GM19023 (cell line): Measurements from ENCODE around the gene LTC4S.

ENCODE experiments used
- ATAC-seq: cut with Tn5 transposase; IDR thresholded peaks from one replicate; pipeline ENCODE4 v1.9.1; 2021; ENCODE audit warnings: mild to moderate bottlenecking, moderate library complexity; ENCODE audit not compliant: unreplicated experiment

Gene LTC4S

DNA sequence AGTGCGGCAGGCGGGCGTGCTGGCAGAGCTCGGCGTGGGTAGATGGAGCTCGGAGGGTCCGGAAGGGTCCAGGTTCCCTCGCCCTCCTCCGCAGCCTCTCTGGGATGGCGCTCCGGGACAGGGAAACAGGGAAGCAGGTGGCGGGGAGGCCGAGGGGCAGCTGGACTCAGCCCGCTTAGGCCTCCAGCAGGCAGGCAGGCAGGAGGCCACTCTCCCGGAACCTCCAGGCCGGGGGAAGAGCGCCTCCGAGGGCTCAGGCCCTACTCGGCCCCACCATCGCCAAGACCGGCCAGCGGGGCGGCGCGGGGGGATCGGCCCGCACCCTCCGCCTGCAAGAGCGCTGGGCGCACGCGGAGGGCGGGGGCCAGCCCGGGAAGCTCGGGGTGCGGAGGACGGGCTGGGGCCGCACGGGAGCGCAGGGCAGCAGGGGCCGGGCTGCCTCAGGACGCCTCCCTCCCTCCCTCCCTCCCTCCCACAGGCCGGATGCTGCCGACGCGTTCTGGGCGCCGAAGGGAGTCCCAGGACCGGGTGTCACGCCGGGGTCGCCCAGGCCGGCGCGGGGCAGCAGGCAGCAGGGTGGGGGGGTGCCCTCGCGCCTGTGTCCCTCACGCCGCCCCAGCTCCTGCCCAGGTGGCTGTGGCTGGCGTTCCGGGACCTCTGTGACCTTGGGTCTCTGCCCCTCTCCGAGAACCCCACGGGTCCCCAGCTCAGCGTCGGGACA is 11.9 kb downstream of the LTC4S start:
- ATAC-seq, result peak; percentile 16

DNA sequence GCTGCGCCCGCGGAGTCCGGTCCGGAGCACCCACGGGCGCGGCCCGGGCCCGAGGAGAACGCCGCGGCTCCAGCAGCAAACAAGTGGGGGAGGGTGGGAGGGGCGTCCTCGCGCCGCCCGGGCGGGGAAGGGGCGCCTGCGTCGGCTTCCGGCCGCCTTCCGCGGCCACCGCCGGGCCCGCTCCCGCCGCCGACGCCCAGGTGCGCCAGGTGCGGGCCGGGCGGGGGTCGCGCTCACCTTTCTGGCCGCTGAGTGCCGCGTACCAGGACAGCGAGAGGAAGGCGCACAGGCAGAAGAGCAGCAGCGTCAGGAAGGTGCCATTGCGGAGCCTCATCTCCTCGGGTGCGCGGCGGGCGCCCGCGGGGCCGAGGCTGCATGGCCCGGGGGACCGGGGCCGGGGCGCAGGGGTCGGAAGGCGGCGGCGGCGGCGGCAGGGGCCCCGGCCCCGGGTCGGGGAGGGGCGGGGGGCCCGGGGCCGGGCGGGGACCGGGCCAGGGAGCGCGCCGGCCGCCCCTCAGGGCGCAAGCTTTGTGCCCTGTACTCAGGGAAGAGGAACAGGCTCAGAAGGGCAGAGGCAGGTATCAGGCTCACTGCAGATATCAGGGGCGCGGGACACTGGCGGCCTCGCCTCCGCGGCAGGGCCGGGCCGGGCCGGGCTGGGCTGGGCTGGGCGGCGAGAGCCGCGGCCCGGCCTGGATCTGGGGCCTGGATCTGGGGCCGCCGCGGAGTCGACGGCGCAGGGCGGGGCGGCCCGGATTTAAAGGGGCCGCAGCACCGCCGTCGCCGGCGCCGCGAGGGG is 12.7 kb downstream of the LTC4S start, which contains the start of gene MGAT4B:
TSS of gene MGAT4B (minus strand) at position 617 of the 799 bp plus-strand sequence. CDS start at position 334, 283 bp downstream.
- ATAC-seq, result peak; percentile 74

GRCh38 chr5:179812135-179812825 is 18.5 kb downstream of the LTC4S start:
- ATAC-seq, result no peak

DNA sequence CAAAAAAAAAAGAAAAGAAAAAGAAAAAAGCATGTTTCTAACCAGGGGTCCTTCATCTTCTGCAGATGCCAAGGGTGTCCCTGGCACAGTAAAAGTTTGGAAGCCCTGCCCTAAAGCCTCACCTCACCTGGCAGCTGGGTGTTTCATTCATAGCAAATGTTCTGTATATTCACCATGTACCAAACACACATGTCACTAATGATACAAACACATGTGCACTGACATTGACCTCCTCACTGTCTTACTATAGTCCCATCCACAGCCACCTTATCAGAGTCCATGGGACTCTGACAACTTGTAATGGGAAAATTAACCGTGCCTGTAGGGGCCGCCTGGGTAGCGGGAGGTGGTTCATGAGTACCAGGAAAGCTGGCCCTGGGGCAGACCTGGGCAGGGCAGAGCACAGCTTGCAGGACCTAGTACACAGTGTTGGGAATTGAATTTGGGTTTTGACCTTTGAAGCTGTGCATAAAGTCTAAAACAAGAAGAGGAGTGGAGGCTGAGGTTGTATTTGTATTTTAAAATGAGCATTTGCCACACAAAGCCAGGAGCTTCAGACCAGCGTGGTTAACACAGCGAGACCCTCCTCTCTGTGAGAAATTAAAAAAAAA is 19.3 kb downstream of the LTC4S start:
- no peak for ATAC-seq

DNA sequence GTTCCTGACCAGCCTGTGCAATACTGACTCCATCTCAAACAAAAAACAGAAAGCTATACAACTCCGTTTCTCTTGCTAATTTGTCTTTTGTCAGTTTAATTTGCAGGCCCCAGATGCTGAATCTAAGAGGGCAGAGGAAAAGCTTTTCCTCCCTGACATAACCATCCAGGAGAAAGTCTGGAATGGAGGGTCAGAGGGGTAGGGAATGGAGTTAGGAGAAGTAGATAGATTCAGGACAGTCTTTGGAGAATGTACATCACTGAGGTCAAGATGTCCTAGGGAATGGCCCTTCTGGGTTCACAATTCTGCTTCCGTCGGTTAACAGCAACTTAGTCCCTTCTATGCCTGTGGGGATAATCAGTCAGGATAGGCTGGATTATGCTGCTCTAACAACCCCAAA is 20.3 kb downstream of the LTC4S start:
- no peak for ATAC-seq

GRCh38 chr5:179815491-179816249 is 21.9 kb downstream of the LTC4S start:
- ATAC-seq, result no peak

DNA sequence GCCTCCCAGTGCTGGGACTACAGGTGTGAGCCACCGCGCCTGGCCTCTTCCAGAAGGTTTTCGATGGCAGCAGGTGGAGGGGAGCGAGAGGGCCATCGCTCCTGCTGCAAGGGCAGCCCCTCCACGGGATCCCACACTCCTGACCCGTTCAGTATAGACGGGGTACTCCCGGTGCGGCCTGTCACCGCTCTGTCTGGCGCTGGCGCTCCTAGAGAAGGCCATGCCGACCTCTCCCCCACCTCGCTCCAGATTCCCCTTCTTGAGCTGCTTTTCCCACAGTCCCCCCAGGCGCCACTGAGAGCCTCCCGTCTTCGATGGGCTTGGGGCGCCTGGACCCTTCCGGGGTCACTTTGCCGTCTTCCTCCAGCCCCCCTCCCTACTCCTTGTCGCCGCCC is 22.6 kb downstream of the LTC4S start:
- ATAC-seq, result no peak

GRCh38 chr5:179816796-179817469 is 23.1 kb downstream of the LTC4S start:
- ATAC-seq, result no peak

DNA sequence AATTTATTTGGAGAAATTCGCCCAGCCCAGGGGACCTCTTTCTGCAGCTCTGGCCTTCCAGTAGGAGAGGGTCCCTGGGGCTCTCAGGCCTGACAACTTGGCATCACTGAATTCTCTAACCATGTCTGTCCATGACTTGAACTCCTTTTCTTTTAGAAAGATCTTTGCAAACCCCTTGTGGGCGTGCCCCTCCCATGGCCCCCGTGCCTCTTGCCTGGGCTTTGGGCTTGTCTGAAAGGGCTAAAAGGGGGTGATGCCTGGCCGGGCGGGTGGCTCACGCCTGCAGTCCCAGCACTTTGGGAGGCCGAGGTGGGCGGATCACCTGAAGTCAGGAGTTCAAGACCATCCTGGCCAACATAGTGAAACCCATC is 23.7 kb downstream of the LTC4S start:
- ATAC-seq, result no peak

GRCh38 chr5:179817890-179818745 is 24.3 kb downstream of the LTC4S start:
- no peak for ATAC-seq

DNA sequence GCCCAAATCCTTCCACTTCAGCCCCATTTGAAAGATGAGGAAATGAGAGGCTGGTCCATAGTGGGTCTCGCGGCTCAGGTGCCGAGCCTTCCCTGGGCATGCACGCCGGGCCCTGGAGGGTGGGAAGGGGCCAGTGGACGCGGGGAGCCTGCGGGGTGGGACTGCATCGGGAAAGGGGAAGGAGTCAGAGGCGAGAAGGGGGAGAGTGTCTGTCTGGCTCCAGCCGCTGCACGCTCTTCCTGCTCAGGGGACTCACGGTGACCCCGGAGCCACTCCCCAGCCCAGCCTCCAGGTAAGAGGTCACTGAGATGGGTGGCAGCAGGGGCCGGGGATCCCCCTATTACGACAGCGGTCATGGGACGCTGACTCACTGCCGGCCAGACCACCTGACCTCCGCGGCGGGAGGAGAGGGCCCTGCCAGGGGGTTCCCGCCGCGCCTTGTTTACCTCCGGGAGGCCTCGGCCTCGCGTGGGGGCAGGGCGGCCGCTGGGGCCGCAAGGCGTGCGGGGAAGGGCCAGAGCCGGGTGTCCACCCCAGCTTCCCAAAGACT is 25.0 kb downstream of the LTC4S start:
- ATAC-seq, result peak; percentile 60

GRCh38 chr5:179819296-179820126 is 25.7 kb downstream of the LTC4S start:
- no peak for ATAC-seq

DNA sequence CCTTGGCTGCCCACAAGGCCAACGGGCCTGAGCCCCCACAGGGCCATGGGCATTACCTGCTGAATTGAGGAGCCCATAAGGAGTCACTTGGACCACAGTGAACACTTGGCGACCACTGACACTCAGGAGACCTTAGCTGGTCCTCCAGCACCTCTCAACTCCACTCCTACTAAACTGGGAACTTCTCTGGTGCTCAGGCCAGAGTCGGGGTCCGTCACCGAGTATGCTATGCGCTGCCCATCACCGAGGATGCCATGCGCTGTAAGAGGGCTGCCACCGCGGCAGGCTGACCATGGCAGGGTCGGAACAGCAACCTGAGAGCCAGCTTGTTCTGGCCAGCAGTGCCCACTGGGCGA is 26.3 kb downstream of the LTC4S start:
- no peak for ATAC-seq

DNA sequence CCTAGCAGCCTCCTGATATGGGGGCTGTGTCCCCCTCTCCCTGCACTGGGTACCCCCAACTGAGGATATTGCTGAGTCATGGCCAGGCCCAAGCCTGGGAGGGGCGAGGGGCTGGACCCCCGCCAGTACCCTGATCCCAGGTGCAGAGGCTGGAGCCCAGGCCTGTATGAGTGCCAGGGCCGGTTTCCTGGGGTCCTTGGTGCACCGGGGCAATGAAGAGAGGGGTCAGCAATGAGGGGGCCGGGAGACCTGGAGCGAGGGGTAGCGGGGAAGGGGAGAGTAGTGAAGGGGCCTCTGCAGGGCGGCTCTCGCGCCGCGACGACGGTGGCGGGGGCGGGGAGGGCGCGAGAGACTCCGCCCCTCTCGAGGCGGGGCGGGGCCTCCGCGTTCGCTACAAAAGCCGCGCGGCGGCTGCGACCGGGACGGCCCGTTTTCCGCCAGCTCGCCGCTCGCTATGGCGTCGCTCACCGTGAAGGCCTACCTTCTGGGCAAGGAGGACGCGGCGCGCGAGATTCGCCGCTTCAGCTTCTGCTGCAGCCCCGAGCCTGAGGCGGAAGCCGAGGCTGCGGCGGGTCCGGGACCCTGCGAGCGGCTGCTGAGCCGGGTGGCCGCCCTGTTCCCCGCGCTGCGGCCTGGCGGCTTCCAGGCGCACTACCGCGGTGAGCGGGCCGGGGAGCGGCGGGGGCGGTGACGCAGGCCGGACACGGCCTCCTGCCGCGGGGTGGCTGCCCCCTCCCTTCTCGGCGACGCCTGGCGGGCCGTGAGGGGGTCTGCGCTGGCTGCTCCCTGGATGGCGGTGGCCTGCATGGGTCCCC is 26.9 kb downstream of the LTC4S start, which contains the start of gene SQSTM1:
TSS of gene SQSTM1 (plus strand) at position 423 of the 815 bp plus-strand sequence. CDS start at position 455, 32 bp downstream.
- peak; percentile 41 for ATAC-seq

GRCh38 chr5:179821298-179822058 is 27.7 kb downstream of the LTC4S start:
- peak; percentile 42 for ATAC-seq

DNA sequence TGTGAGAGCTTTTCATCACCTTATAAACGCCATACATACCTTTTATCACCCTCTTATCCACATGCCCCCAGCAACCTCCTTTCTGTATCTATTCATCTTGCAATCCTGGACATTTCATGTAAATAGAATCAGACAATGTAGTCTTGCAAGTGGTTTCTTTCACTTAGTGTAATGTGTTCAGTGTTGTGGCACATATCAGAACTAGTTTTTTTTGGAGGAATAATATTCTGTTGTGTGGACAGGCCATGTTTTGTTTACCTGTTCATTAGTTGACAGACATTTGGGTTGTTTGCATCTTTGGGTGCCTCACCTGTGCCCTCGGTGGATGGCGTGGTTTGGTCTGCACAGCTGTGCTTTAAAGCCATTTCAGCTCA is 28.3 kb downstream of the LTC4S start:
- ATAC-seq, result no peak
